ENCODE results near the gene CLEC18A.
"Not testable (repeated sequence)": the region's sequence is repeated elsewhere in the genome, so short reads cannot be mapped to it uniquely, and the experiment has no call there.

CLEC18A gene

GRCh38 chr16:69951017-69951671 lies at the start of gene CLEC18A:
Gene CLEC18A (plus strand): TSS chr16:69951334. CDS start chr16:69951367, 33 bp downstream.
- DNase-seq (ENCODE audit: low read depth): not testable (repeated sequence)

GRCh38 chr16:69903865-69904415 lies 47.2 kb upstream of the CLEC18A start:
- DNase-seq (ENCODE audit: low read depth): no peak

- DNase-seq (ENCODE audit: low read depth): no peak
Observed at GRCh38 chr16:69904495-69905170, 46.5 kb upstream of the CLEC18A start.

GRCh38 chr16:69905171-69905555 lies 46.0 kb upstream of the CLEC18A start:
- DNase-seq (ENCODE audit: low read depth): no peak

GRCh38 chr16:69906838-69907401 lies 44.2 kb upstream of the CLEC18A start:
- DNase-seq (ENCODE audit: low read depth): no peak

GRCh38 chr16:69909043-69909442 lies 42.1 kb upstream of the CLEC18A start:
- DNase-seq (ENCODE audit: low read depth): no peak

GRCh38 chr16:69909760-69910159 lies 41.4 kb upstream of the CLEC18A start:
- no peak for DNase-seq (ENCODE audit: low read depth)

GRCh38 chr16:69910964-69911363 lies 40.2 kb upstream of the CLEC18A start:
- DNase-seq (ENCODE audit: low read depth): no peak

- DNase-seq (ENCODE audit: low read depth): no peak
Observed at GRCh38 chr16:69916462-69916861, 34.7 kb upstream of the CLEC18A start.

- no peak for DNase-seq (ENCODE audit: low read depth)
Observed at GRCh38 chr16:69917311-69917710, 33.8 kb upstream of the CLEC18A start.

GRCh38 chr16:69917739-69918138 lies 33.4 kb upstream of the CLEC18A start:
- DNase-seq (ENCODE audit: low read depth): no peak

- DNase-seq (ENCODE audit: low read depth): no peak
Observed at GRCh38 chr16:69918241-69918640, 32.9 kb upstream of the CLEC18A start.

GRCh38 chr16:69921127-69921526 lies 30.0 kb upstream of the CLEC18A start:
- no peak for DNase-seq (ENCODE audit: low read depth)

GRCh38 chr16:69922200-69922599 lies 28.9 kb upstream of the CLEC18A start:
- no peak for DNase-seq (ENCODE audit: low read depth)

- DNase-seq (ENCODE audit: low read depth): no peak
Observed at GRCh38 chr16:69924041-69924775, 26.9 kb upstream of the CLEC18A start.

GRCh38 chr16:69924777-69925191 lies 26.4 kb upstream of the CLEC18A start:
- no peak for DNase-seq (ENCODE audit: low read depth)

- DNase-seq (ENCODE audit: low read depth): no peak
Observed at GRCh38 chr16:69925311-69925710, 25.8 kb upstream of the CLEC18A start.

- no peak for DNase-seq (ENCODE audit: low read depth)
Observed at GRCh38 chr16:69926241-69926640, 24.9 kb upstream of the CLEC18A start.

- DNase-seq (ENCODE audit: low read depth): no peak
Observed at GRCh38 chr16:69927056-69927757, 23.9 kb upstream of the CLEC18A start.

GRCh38 chr16:69928856-69929400 lies 22.2 kb upstream of the CLEC18A start:
- no peak for DNase-seq (ENCODE audit: low read depth)

GRCh38 chr16:69929480-69929879 lies 21.7 kb upstream of the CLEC18A start:
- no peak for DNase-seq (ENCODE audit: low read depth)

All from CMK (cell line).